GM12878 (cell line): ENCODE results near the gene MYO1E. TPM values are rescaled to one million over a fixed set of nuclear protein-coding genes. Genes with fewer than 3 reads are reported as not detected.

Source experiments
- ATF2 ChIP-seq: IDR thresholded peaks from 2 replicates; pipeline ENCODE4 v1.6.1; 2012; ENCODE audit warnings: low read length, inconsistent platforms
- EGR1 ChIP-seq, 2 experiments: IDR thresholded peaks; 1 replicate in 1 of 2; 2 replicates in 1 of 2; pipeline ENCODE4 v1.6.1; 2011 to 2012; ENCODE audit warnings: low read depth in 2 of 2, low read length in 2 of 2, borderline replicate concordance in 1 of 2, mild to moderate bottlenecking in 1 of 2, moderate library complexity in 1 of 2
- SP1 ChIP-seq: IDR thresholded peaks from one replicate; pipeline ENCODE4 v1.6.1; 2011; ENCODE audit warnings: low read depth, low read length
- TCF7 ChIP-seq: IDR thresholded peaks from 2 replicates; pipeline ENCODE4 v1.6.1; 2014; ENCODE audit warnings: antibody characterized with exemption, borderline replicate concordance
- ZNF687 ChIP-seq: fragments of 450-650 bp; IDR thresholded peaks from 2 replicates; pipeline ENCODE4 v1.6.1; 2017; ENCODE audit warnings: mild to moderate bottlenecking, moderate library complexity
- polyA plus RNA-seq, 11 experiments: library from polyadenylated mRNA; depleted of rRNA in 4 of 11; unstranded in 6 of 11; stranded (reverse) in 5 of 11; fragments of >200 nt; fragmentation: Nextera tagmentation in 4 of 11; fragmentation: Illumina TruSeq in 1 of 11; extraction: Ambion mirVana in 4 of 11; extraction: Trizol in 1 of 11; gene quantifications; 1 replicate in 1 of 11; 2 replicates in 10 of 11; pipeline versions ENCODE4 v1.2.1 to v1.2.3, GENCODE V29; 2011 to 2016; ENCODE audit warnings: inconsistent platforms in 2 of 11, missing spikeins in 2 of 11, low read depth in 1 of 11
- total RNA-seq, 4 experiments: library from RNA; depleted of rRNA in 3 of 4; stranded (reverse); fragments of >200 nt in 3 of 4; fragmentation: Illumina TruSeq in 1 of 4; extraction: Trizol in 1 of 4; gene quantifications; 2 replicates each; pipeline versions ENCODE4 v1.2.1 to v1.2.3, GENCODE V29; 2013 to 2021

Gene MYO1E
- total and polyA plus RNA-seq, 10 of the 15 experiments (the other 5 are each of a cell fraction or from before 2014, with no cell fraction given) = 10.3 to 266 (median 64.9) TPM

- TF ChIP-seq TCF7 (peak; percentile 26; the same call in 1 of the 2 replicates), ZNF687 (peak; percentile 48), ATF2 (no peak), EGR1 (IDR thresholded peaks at IDR 0.05; ENCODE audit: borderline replicate concordance in 1 of 2, low read depth in 2 of 2, low read length in 2 of 2) (no peak), SP1 (no peak)
These were observed 50.5 kb downstream of the MYO1E start (continued) for GRCh38 chr15:59322056-59322759.
